Natural killer cell (primary cell): Measurements from ENCODE around the gene HTR3B. TPM values are rescaled to one million over a fixed set of nuclear protein-coding genes. Genes with fewer than 3 reads are reported as not detected.

Source experiments
- ATAC-seq, 3 donors: fragments of 150-1000 bp in 2 of 3; fragments of 200-7000 bp in 1 of 3; cut with Tn5 transposase; 1 replicate in 1 of 3; 2 replicates in 2 of 3; pipeline ENCODE4 v1.10.0; 2021; ENCODE audit warnings: mild to moderate bottlenecking in 2 of 3, moderate library complexity in 2 of 3
- DNase-seq, 2 donors: peaks; one replicate each; pipeline versions ENCODE4 v3.0.0 to v3.0.0-alpha.2; 2013 to 2021; ENCODE audit warnings: mixed read lengths in 1 of 2
- H3K27ac ChIP-seq: one replicate; pipeline ENCODE4 v1.5.1; 2013; ENCODE audit warnings: mild to moderate bottlenecking, low read length
- H3K27me3 ChIP-seq: one replicate; pipeline ENCODE4 v1.6.1; 2013; ENCODE audit warnings: low read length; ENCODE audit not compliant: control insufficient read depth, insufficient read depth
- H3K36me3 ChIP-seq: one replicate; pipeline ENCODE4 v1.6.1; 2013; ENCODE audit warnings: low read length; ENCODE audit not compliant: control insufficient read depth, insufficient read depth
- H3K4me1 ChIP-seq: one replicate; pipeline ENCODE4 v1.6.1; 2013; ENCODE audit warnings: low read length; ENCODE audit not compliant: control insufficient read depth, insufficient read depth
- H3K4me3 ChIP-seq: one replicate; pipeline ENCODE4 v1.5.1; 2013; ENCODE audit warnings: low read length
- H3K9me3 ChIP-seq: one replicate; pipeline ENCODE4 v1.6.1; 2013; ENCODE audit warnings: low read length; ENCODE audit not compliant: control insufficient read depth, insufficient read depth
- H3K27ac Mint-ChIP-seq, 2 donors: one replicate each; pipeline ENCODE4 v1.8.0; 2022; ENCODE audit warnings: mild to moderate bottlenecking in 2 of 2, mixed read lengths in 2 of 2, moderate library complexity in 1 of 2
- H3K27me3 Mint-ChIP-seq, 2 donors: one replicate each; pipeline ENCODE4 v1.8.0; 2022; ENCODE audit warnings: low read depth in 2 of 2, mixed read lengths in 2 of 2
- H3K36me3 Mint-ChIP-seq: one replicate; pipeline ENCODE4 v1.8.0; 2022; ENCODE audit warnings: mixed read lengths
- H3K4me1 Mint-ChIP-seq, 2 donors: one replicate each; pipeline ENCODE4 v1.8.0; 2022; ENCODE audit warnings: mixed read lengths in 2 of 2
- H3K4me3 Mint-ChIP-seq: one replicate; pipeline ENCODE4 v1.8.0; 2022; ENCODE audit warnings: mild to moderate bottlenecking, moderate library complexity, mixed read lengths
- H3K9me3 Mint-ChIP-seq, 2 donors: one replicate each; pipeline ENCODE4 v1.8.0; 2022; ENCODE audit warnings: mixed read lengths in 2 of 2
- WGBS: methylation state at CpG from one replicate; pipeline ENCODE4 v1.1.7; 2013; ENCODE audit warnings: missing lambda C conversion rate; ENCODE audit not compliant: insufficient coverage; 5-methylcytosine and 5-hydroxymethylcytosine counted together
- intact Hi-C: fragments of 100-400 bp; cut with micrococcal nuclease; formaldehyde crosslinking; loops from one replicate; pipeline ENCODE4 v1.14.2; 2022
- total RNA-seq, 4 donors: library from RNA; stranded (reverse); fragments of 120-200 nt in 1 of 4; gene quantifications; one replicate each; pipeline versions ENCODE4 v1.2.3 to v1.2.4, GENCODE V29; 2013 to 2022
- TF ChIP-seq, protein P1 (sequence below): fragments of 200-600 bp; IDR thresholded peaks from one replicate; pipeline ENCODE4 v1.8.0; 2022; ENCODE audit warnings: antibody characterized with exemption

HTR3B gene
- total RNA-seq, 3 donors from 2014 or later (not counting 1 experiment from before 2014, with no cell fraction given): not detected

DNA sequence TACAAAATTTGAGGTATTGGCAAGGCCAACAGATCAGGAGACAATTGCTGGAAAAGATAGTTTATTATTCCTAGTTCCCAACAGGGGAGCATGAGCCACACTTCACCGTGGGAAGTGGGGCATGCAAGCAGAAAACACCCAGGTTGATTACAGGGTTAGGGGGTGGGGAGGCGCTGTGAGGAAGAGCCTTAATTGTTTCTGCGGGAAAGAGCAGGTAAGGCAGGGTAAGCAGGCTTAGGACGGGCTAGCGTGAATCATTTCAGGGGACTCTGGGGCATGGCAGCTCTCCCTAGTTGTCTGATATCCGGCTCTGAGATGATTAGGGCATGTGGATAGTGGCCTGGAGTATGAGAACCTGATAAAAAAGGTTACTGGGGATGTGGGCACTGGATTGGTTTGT is 49.6 kb downstream of the HTR3B start:
- no peaks in the 10 kb centered on the region for H3K36me3 ChIP-seq
- 81% methylated on average over 6 of the region's 6 CpGs for WGBS
- intact Hi-C loops: no loop called here
- Mint-ChIP-seq H3K9me3 (no peaks in the 10 kb centered on the region), H3K4me1 (no peaks in the 10 kb centered on the region), H3K4me3 (no peak overlapping the region), H3K27me3 (peaks cover 30% of the 10 kb centered on the region in 2 donors), H3K27ac (no peak overlapping the region), H3K36me3 (no peaks in the 10 kb centered on the region)
- no peak overlapping the region for H3K27ac ChIP-seq
- DNase-seq (no peak), ATAC-seq (no peak)
- no peaks in the 10 kb centered on the region for H3K9me3 ChIP-seq
- no peaks in the 10 kb centered on the region for H3K27me3 ChIP-seq
- TF ChIP-seq, protein P1, sequence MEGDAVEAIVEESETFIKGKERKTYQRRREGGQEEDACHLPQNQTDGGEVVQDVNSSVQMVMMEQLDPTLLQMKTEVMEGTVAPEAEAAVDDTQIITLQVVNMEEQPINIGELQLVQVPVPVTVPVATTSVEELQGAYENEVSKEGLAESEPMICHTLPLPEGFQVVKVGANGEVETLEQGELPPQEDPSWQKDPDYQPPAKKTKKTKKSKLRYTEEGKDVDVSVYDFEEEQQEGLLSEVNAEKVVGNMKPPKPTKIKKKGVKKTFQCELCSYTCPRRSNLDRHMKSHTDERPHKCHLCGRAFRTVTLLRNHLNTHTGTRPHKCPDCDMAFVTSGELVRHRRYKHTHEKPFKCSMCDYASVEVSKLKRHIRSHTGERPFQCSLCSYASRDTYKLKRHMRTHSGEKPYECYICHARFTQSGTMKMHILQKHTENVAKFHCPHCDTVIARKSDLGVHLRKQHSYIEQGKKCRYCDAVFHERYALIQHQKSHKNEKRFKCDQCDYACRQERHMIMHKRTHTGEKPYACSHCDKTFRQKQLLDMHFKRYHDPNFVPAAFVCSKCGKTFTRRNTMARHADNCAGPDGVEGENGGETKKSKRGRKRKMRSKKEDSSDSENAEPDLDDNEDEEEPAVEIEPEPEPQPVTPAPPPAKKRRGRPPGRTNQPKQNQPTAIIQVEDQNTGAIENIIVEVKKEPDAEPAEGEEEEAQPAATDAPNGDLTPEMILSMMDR: no peak
- H3K4me1 ChIP-seq: no peaks in the 10 kb centered on the region
- H3K4me3 ChIP-seq: no peak overlapping the region

- Mint-ChIP-seq H3K27ac (no peak overlapping the region), H3K4me1 (no peaks in the 10 kb centered on the region), H3K36me3 (no peaks in the 10 kb centered on the region), H3K4me3 (no peak overlapping the region), H3K27me3 (peaks cover 22 to 23% of the 10 kb centered on the region in 2 donors), H3K9me3 (no peaks in the 10 kb centered on the region)
- Histone ChIP-seq H3K27ac (no peak overlapping the region), H3K9me3 (no peaks in the 10 kb centered on the region), H3K4me1 (no peaks in the 10 kb centered on the region), H3K36me3 (no peaks in the 10 kb centered on the region), H3K4me3 (no peak overlapping the region), H3K27me3 (no peaks in the 10 kb centered on the region)
- no peak for DNase-seq
- 87% methylated on average over 9 of the region's 9 CpGs for WGBS
- no peak for ATAC-seq
- intact Hi-C loops: no loop called here
- TF ChIP-seq, protein P1: no peak
These were observed 52.4 kb downstream of the HTR3B start for GRCh38 chr11:113956986-113957385.

GRCh38 chr11:113960702-113961330 is 56.2 kb downstream of the HTR3B start:
- Histone ChIP-seq H3K4me3 (no peak overlapping the region), H3K4me1 (no peaks in the 10 kb centered on the region), H3K36me3 (no peaks in the 10 kb centered on the region), H3K27ac (no peak overlapping the region), H3K27me3 (no peaks in the 10 kb centered on the region), H3K9me3 (no peaks in the 10 kb centered on the region)
- no peaks in the 10 kb centered on the region for H3K4me1 Mint-ChIP-seq
- intact Hi-C loops: no loop called here
- WGBS: 61% methylated on average over 9 of the region's 9 CpGs
- H3K9me3 Mint-ChIP-seq: no peaks in the 10 kb centered on the region
- no peak overlapping the region for H3K27ac Mint-ChIP-seq
- DNase-seq (no peak), ATAC-seq (no peak)
- H3K4me3 Mint-ChIP-seq: no peak overlapping the region
- TF ChIP-seq, protein P1: no peak
- no peaks in the 10 kb centered on the region for H3K36me3 Mint-ChIP-seq
- H3K27me3 Mint-ChIP-seq: peaks cover 0 to 9% of the 10 kb centered on the region in 2 donors

- intact Hi-C loops: no loop called here
- Histone ChIP-seq H3K4me3 (no peak overlapping the region), H3K27me3 (peaks cover 2% of the 10 kb centered on the region), H3K4me1 (no peaks in the 10 kb centered on the region), H3K36me3 (no peaks in the 10 kb centered on the region), H3K9me3 (no peaks in the 10 kb centered on the region), H3K27ac (no peak overlapping the region)
- ATAC-seq: no peak
- H3K27me3 Mint-ChIP-seq: peaks cover 7 to 8% of the 10 kb centered on the region in 2 donors
- no peaks in the 10 kb centered on the region for H3K4me1 Mint-ChIP-seq
- H3K4me3 Mint-ChIP-seq: no peak overlapping the region
- TF ChIP-seq, protein P1: no peak
- H3K9me3 Mint-ChIP-seq: no peaks in the 10 kb centered on the region
- whole genome bisulfite sequencing: 100% methylated on average over 1 of the region's 1 CpG
- no peak for DNase-seq
- H3K27ac Mint-ChIP-seq: no peak overlapping the region
- H3K36me3 Mint-ChIP-seq: no peaks in the 10 kb centered on the region
These were observed 62.8 kb downstream of the HTR3B start for GRCh38 chr11:113967361-113967760.
